ENCODE results near the gene GALNT11. TPM values are rescaled to one million over a fixed set of nuclear protein-coding genes. Genes with fewer than 3 reads are reported as not detected.

Gene GALNT11
- total RNA-seq, 2 experiments from 2014 or later = 22.4 to 22.8 TPM

DNA sequence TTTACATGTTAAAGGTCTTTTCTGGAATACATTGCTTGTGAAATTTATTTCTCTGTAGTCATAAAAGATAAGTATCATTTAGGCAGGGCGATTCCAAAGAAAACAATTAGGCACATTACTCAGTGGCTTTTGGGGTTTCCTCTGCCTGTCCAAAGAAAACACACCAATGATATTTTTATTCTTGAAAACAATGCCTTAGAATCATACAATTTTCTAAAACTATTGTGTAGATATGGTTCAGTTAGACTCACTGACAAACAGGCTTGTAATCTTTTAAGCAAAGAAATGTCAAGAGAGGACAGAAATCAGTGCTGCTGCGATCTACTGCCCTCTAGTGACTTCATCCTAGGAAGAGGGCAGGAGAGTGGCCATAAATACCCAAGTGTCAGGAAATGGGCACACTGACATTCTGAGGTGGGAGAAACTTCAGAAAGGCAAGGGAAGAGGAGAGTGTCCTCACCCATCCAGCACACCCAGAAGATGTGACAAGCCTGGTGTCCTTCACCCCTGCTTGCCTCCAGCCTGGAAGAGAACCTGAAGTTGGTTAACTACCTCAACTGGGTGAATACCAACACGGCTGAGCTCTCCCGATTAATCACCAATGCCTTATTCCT lies 120.5 kb downstream of the GALNT11 start:
- H3K27ac Mint-ChIP-seq = peak overlapping the region; percentile 90
- H3K27me3 Mint-ChIP-seq = no peaks in the 10 kb centered on the region
- DNase-seq = peak; percentile 54
- H3K4me1 Mint-ChIP-seq (ENCODE audit: low read depth) = peaks cover 39% of the 10 kb centered on the region
- TF ChIP-seq, protein P1, sequence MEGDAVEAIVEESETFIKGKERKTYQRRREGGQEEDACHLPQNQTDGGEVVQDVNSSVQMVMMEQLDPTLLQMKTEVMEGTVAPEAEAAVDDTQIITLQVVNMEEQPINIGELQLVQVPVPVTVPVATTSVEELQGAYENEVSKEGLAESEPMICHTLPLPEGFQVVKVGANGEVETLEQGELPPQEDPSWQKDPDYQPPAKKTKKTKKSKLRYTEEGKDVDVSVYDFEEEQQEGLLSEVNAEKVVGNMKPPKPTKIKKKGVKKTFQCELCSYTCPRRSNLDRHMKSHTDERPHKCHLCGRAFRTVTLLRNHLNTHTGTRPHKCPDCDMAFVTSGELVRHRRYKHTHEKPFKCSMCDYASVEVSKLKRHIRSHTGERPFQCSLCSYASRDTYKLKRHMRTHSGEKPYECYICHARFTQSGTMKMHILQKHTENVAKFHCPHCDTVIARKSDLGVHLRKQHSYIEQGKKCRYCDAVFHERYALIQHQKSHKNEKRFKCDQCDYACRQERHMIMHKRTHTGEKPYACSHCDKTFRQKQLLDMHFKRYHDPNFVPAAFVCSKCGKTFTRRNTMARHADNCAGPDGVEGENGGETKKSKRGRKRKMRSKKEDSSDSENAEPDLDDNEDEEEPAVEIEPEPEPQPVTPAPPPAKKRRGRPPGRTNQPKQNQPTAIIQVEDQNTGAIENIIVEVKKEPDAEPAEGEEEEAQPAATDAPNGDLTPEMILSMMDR (IDR thresholded peaks at IDR 0.05) = peak; percentile 60
- ChIA-PET CTCF (interaction anchor here (0.9 to 2.3 kb wide), 7 partner anchors 9 to 28 kb away, joined by 3 to 12 read pairs (median 6); no protein-coding TSS in a partner anchor), POLR2A (no interaction called here)
- peak; percentile 42 for ATAC-seq
- no peaks in the 10 kb centered on the region for H3K9me3 Mint-ChIP-seq
- H3K36me3 Mint-ChIP-seq (ENCODE audit: low read depth) = peaks cover 42% of the 10 kb centered on the region
- H3K4me3 Mint-ChIP-seq = no peak overlapping the region
- intact Hi-C loops (cut with micrococcal nuclease) = no loop called here

DNA sequence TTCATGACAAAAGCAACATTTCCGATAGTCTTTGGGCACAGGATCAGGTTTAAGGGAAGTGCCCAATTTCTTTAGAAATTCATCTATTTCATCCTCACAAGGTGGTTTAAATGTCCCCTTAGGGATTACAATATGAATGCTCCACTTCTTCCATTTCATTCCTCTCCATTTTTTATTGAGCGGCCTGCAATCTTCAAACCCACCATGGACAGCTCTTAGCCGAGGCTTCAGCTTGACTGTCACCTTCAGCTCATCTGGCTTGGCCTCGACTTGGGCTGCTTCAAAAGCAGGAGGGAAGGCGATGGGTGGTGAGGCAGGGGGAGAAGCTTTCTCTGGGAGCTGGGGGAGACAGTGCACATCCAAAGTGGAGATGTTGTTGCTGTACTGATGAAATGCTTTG lies 123.2 kb downstream of the GALNT11 start:
- Mint-ChIP-seq H3K27ac (no peak overlapping the region), H3K9me3 (no peaks in the 10 kb centered on the region), H3K4me1 (ENCODE audit: low read depth) (peaks cover 26% of the 10 kb centered on the region), H3K27me3 (no peaks in the 10 kb centered on the region), H3K4me3 (no peak overlapping the region), H3K36me3 (ENCODE audit: low read depth) (peaks cover 40% of the 10 kb centered on the region)
- ATAC-seq = no peak
- CTCF ChIA-PET = interaction anchor here (0.9 kb wide), 1 partner anchor 9 kb away, joined by 3 read pairs; no protein-coding TSS in a partner anchor
- TF ChIP-seq, protein P1 (IDR thresholded peaks at IDR 0.05) = no peak
- POLR2A ChIA-PET = interaction anchor here (1.2 kb wide), 1 partner anchor 9 kb away, joined by 3 read pairs; no protein-coding TSS in a partner anchor
- no peak for DNase-seq
- intact Hi-C loops (cut with micrococcal nuclease) = no loop called here

DNA sequence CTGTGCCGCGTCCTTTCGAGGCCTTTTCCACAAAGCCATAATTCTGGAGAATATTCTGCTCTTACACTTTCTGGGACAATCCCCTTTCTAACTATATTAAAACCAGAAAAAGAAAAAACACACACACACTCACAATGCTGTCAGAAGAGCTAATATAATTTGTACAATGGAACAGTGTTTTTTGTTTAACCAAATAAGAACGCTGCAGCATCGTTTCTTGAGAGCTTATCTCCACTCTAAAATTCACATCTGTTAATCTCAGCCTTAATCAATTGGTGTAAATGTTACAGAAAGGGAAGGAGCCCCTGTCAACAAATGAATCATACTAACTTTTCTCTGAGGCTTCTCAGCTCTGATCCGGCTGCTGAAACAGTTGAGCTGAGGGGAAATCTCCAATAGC lies 123.9 kb downstream of the GALNT11 start:
- Mint-ChIP-seq H3K4me1 (ENCODE audit: low read depth) (peaks cover 19% of the 10 kb centered on the region), H3K27ac (no peak overlapping the region), H3K27me3 (no peaks in the 10 kb centered on the region), H3K36me3 (ENCODE audit: low read depth) (peaks cover 36% of the 10 kb centered on the region), H3K9me3 (no peaks in the 10 kb centered on the region), H3K4me3 (no peak overlapping the region)
- intact Hi-C loops (cut with micrococcal nuclease) = no loop called here
- TF ChIP-seq, protein P1 (IDR thresholded peaks at IDR 0.05) = no peak
- no peak for DNase-seq
- CTCF ChIA-PET = interaction anchor here (0.9 to 1.1 kb wide), 2 partner anchors 9 to 73 kb away, joined by 3 to 4 read pairs; no protein-coding TSS in a partner anchor
- no peak for ATAC-seq
- POLR2A ChIA-PET = no interaction called here

DNA sequence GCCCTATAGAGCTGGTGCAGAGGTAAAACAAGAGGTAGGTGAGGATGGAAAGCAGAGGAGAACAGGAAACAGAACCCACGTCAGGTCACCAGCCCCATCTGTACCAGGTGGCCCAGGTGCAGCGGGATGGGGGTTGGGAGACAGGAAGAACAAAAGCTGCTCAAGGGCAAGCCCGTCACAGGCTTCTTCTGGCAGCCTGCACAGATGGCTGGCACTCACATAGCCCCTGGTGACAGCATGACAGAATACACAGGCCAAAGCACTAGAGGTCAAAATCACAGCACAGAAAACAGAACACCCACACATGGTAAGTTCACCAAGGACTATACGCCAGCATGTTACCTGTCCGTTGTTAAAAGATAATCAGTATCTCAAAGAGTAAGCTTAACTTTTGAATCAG lies 126.8 kb downstream of the GALNT11 start:
- Mint-ChIP-seq H3K4me3 (no peak overlapping the region), H3K27ac (peak overlapping the region; percentile 17), H3K36me3 (ENCODE audit: low read depth) (peaks cover 36% of the 10 kb centered on the region), H3K4me1 (ENCODE audit: low read depth) (no peaks in the 10 kb centered on the region), H3K9me3 (no peaks in the 10 kb centered on the region), H3K27me3 (no peaks in the 10 kb centered on the region)
- ChIA-PET POLR2A (interaction anchor here (0.8 kb wide), 1 partner anchor 126 kb away, joined by 3 read pairs; no protein-coding TSS in a partner anchor), CTCF (interaction anchor here (1.9 kb wide), 1 partner anchor 8 kb away, joined by 5 read pairs; no protein-coding TSS in a partner anchor)
- intact Hi-C loops (cut with micrococcal nuclease) = no loop called here
- DNase-seq = no peak
- ATAC-seq = no peak
- TF ChIP-seq, protein P1 (IDR thresholded peaks at IDR 0.05) = no peak
